NCI-H2227 treated with DMSO at 0.1 percent for 48 hours (cell line): ENCODE results near the gene NCOR2.

Experiments
- DNase-seq: peaks from one replicate; lab custom pipeline; 2025; lab: John Stamatoyannopoulos, UW

Gene NCOR2

GRCh38 chr12:124543590-124544310 is 23.7 kb downstream of the NCOR2 start:
- peak; percentile 89 for DNase-seq

DNA sequence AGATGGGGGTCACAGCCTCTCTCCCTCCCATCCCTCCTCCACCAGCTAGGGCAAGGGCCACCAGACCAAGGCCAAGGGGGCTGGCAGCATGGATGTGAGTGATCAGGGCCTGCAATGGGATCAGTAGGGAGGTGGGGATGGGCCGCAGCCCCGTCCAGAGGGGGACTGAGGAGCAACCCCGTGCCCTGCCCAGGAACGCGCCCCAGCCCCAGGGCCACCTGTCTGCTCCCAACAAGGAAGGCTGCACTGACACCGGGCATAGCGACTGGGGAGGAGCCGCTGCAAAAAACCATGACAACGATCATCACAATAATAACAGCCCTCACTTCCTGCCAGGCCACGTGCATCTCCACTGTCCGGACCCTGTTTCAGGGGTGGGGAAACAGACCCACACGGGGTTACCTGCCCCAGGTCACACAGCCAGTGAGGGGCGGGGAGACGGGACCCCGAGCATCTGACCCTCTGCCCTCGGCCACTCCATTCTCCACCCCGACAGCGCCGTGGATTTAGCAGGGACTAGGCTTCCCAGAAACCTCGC is 24.3 kb downstream of the NCOR2 start:
- DNase-seq = peak; percentile 89

GRCh38 chr12:124542021-124542949 is 25.1 kb downstream of the NCOR2 start:
- DNase-seq = no peak

DNA sequence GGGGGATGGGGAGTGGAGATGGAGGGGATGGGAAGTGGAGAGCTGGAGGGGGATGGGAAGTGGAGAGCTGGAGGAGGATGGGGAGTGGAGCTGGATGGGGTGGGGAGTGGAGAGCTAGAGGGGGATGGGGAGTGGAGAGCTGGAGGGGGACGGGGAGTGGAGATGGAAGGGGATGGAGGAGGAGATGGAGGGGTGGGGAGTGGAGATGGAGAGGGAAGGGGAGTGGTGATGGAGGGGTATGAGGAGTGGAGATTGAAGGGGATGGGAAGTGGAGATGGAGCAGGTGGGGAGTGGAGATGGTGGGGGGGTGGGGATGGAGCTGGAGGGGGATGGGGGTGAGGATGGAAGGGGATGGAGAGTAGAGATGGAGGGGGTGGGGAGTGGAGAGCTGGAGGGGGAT is 26.1 kb downstream of the NCOR2 start:
- no peak for DNase-seq

DNA sequence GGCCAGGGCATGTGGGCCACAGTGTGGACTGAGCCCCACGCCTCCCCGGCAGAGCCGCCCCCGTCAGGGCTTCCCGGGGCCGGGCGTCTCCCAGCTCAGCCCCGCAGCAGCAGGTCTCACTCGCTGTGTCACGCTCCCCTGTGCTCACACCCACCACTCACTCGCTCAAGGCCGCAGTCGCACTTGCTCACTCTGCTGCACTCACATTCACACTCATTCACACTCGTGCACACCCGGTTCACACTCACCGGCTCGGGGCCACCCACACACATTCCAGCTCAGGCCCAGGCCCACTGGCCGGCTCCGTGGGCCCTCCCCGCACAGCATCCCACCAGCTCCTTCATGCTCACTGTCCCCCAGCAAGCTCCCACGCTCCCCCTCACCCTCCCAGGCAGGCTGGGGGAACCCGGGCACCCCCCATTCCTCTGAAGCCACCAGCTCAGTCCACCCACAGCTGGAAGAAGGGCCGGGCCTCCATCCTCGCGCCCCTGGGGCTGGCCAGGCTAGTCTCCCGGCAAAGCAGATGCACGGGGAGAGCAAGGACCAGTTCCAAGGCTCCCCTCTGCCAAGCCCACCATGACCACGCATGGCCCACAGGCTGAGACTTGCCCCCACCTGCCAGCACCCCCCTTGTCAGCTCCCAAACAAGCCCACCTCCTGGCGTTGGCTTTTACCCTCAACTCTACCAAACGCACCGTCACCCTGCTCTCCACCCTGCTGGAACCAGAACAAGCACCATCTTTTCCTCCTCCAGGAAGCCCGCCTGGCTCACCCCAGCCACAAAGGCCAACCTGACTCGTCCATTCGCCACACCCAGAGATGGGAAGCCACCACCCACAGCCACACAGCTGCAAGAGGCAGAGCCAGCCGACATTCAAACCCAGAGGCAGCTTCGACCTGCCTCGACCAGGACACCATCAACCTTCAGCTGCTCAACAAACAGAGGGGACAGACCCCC is 28.0 kb downstream of the NCOR2 start:
- DNase-seq = no peak

DNA sequence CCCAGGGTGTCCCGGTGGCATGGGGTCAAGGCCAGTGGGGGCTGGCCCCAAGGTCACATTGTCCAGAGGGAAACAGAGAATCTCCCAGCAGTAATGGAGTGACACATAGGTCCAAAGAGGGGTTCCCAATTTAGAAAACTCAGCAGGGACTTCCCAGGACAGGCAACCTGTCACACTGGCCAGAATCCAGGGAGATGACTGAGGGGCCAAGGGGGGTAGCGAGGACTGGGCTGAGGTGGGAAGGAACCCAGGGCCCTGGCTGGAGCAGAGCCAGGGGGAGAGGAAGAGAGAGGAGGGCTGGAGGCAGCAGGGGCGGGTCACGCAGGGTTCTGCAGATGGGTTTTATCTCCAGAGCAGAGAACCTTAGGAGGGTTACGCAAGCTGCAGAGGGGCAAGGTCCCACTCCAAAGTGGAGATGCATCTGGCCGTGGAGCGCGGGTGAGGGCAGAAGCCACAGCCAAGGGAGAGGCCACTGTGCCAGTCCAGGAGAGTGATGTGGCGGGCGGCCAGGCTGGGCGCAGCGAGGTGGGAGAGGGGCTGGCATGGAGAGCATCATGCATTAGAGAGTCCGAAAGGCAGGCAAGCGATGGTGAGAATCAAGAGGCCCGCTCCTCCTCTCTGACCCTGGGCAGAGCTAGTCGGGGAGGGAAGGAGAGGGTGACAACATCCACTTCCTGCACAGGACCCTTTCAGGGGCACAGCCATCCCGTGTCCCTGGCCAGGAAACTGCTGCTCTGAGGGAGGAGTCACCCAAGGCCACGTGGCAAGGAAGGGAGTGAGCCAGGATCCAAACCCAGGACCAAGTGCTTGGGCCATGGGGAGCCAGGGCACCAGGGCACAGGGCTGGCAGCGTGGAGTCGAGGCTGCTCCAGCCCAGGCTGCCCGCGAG is 29.0 kb downstream of the NCOR2 start:
- no peak for DNase-seq

DNA sequence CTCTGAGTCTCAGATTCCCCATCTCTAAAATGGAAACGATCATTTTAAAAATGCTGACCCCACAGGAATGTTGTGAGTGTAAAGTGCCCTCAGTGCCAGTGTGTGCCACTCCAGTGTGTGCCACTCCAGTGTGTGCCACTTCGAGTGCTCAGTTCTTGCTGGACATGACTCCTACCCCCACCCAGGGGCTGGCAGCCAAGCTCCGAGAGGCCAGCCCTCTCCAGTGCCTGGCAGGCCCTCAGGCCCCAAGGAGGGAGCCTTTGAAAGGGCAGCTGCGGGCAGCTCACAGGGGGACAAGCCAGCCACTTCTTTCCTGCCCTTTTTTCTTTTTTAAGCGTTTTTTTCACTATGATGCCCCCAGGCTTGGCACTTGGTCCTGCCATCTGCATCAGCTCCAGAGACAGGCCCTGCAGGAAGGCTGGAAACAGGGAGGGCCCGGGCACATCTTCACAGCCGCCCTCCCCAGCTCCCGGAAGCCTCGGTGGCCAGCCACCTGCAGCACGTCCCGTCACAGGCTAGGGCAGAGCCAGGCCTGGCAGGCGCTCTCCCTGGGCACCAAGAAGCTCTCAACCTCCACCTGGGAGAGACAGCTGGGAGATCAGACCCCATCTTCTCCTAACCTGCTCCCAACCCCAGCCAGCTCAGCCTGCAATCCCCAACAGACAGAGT is 29.8 kb downstream of the NCOR2 start:
- no peak for DNase-seq

- no peak for DNase-seq
Measured at GRCh38 chr12:124536641-124537040, 30.8 kb downstream of the NCOR2 start.

GRCh38 chr12:124534776-124535740 is 32.4 kb downstream of the NCOR2 start:
- DNase-seq = no peak

- DNase-seq = no peak
Measured at GRCh38 chr12:124533456-124533855, 34.0 kb downstream of the NCOR2 start.

- DNase-seq = no peak
Measured at GRCh38 chr12:124532967-124533366, 34.4 kb downstream of the NCOR2 start.

- DNase-seq = no peak
Measured at GRCh38 chr12:124532331-124532750, 35.1 kb downstream of the NCOR2 start.

DNA sequence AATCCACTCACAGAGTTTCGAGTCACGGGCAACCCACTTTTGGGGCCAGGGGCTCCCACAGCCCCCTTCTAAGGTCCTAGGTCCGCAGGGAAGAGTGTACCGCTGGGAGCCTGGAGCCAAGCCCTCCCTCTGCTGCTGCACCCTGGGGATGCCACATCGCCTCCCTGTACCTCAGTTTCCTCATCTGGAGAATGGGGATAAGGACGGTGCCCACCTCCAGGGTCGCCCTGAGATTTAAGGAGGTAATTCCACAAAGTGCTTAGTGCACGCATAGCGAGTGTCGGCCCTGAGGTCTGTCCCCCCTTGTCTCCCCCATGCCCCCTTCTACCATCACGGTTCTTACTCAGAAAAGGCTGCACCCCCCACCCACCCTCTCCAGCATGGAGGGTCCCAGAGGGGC is 35.5 kb downstream of the NCOR2 start:
- no peak for DNase-seq

- DNase-seq = peak; percentile 87
Measured at GRCh38 chr12:124531281-124531745, 36.1 kb downstream of the NCOR2 start.

DNA sequence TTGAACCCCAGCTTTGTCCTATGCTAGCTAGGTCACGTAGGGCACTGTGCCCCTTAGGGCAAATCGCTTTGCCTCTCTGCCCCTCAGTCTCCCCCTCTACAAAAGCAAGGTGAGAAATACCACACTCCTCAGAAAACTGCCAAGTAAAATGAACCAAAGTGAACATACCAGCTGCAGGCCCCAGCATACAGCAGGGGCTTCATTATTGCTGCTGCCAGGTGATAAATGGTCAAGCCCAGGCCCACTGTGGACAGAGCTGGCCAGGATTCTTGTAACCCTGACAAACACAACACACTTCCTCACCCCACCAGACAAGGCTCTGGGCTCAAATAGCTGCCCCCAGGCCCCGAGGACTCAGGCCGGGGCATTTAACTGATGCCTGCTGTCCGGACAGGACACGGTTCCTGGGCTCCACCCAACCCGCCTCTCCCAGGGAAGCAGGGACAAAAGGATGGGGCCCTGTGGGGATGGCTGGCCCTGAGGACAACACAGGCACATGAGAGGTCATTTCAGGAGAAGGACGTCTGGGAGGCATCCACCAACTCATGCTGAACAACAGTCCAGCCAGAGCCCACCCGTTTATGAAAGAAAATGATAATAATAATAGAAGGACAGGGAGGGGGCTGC is 36.7 kb downstream of the NCOR2 start:
- DNase-seq = no peak

GRCh38 chr12:124529565-124530276 is 37.7 kb downstream of the NCOR2 start:
- no peak for DNase-seq

DNA sequence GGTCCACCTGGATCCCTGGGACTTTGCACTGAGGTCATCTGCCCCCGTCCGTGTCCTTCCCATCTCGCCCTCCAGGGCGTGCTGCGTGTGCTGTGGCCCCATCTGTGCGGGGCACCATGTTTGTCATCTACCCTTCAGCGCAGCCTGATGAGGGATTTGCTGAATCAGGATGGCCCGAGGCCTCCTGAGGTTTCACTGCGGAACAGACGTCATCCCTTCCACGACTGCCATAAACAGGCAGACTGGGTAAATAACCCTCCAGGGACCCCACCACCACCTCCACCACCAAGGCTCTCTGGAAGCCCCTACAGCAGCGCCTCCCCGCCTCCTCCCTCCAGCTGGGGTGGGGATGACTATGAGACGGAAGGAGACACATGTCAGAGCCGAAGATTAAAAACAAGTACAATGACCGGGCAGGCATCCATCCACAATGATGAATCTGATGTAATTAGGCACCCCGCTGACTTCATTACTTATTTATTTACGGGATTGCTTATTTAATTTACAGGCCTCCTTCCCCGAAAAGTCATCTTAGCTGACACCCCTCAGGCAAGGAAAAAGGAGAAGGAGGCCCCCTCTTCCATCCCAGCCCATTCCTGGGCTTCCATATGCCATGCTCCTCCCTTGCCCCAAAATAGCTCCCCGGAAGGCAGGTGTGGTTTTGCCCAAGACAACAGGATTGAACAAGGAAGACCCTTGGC is 39.4 kb downstream of the NCOR2 start:
- no peak for DNase-seq
